H1 (cell line): ENCODE measurements around the gene SPPL3. TPM values are rescaled to one million over a fixed set of nuclear protein-coding genes. Genes with fewer than 3 reads are reported as not detected.
A peak's percentile ranks its signal among the peaks of the same experiment; 100 is the strongest.

Experiments used
- CTCF ChIA-PET: fragments of 300-600 bp; sonication (Branson Sonifier 250); formaldehyde crosslinking; loops from one replicate; lab custom pipeline; 2021; ENCODE audit not compliant: partially characterized antibody; lab: Charles Lee
- POLR2A ChIA-PET: fragments of 300-600 bp; sonication (Branson Sonifier 250); formaldehyde crosslinking; loops from one replicate; lab custom pipeline; 2021; ENCODE audit warnings: inconsistent platforms; ENCODE audit not compliant: partially characterized antibody; lab: Charles Lee
- DNase-seq, 2 experiments: peaks; one replicate each; pipeline versions ENCODE4 v3.0.0 to v3.0.0-alpha.2; 2010 to 2022; ENCODE audit warnings: low spot score in 2 of 2, low read depth in 1 of 2, mixed read lengths in 1 of 2
- FAIRE-seq: peaks from 2 replicates; lab custom pipeline; 2011; peaks lifted over from hg19 to GRCh38; lab: Jason Lieb, UNC
- H2AFZ ChIP-seq: 2 replicates; pipeline ENCODE4 v1.8.1; 2012; ENCODE audit warnings: low read length, inconsistent platforms
- H2AK5ac ChIP-seq: 2 replicates; pipeline ENCODE4 v1.6.1; 2013; ENCODE audit warnings: low read depth, low read length
- H2BK120ac ChIP-seq: replicated peaks from 2 replicates; pipeline ENCODE3; 2013; ENCODE audit warnings: low read depth, low read length, inconsistent platforms
- H2BK12ac ChIP-seq: 2 replicates; pipeline ENCODE4 v1.6.1; 2013; ENCODE audit warnings: low read depth, low read length
- H2BK15ac ChIP-seq: 2 replicates; pipeline ENCODE4 v1.6.1; 2013; ENCODE audit warnings: low read length
- H2BK20ac ChIP-seq: 2 replicates; pipeline ENCODE4 v1.6.1; 2013; ENCODE audit warnings: low read length
- H2BK5ac ChIP-seq: 2 replicates; pipeline ENCODE4 v1.6.1; 2013; ENCODE audit warnings: low read depth, low read length
- H3K14ac ChIP-seq: 2 replicates; pipeline ENCODE4 v1.6.1; 2013; ENCODE audit warnings: inconsistent platforms; ENCODE audit not compliant: insufficient read length
- H3K18ac ChIP-seq: 2 replicates; pipeline ENCODE4 v1.6.1; 2013; ENCODE audit warnings: low read length; ENCODE audit errors: extremely low read depth
- H3K23ac ChIP-seq: 2 replicates; pipeline ENCODE4 v1.6.1; 2013; ENCODE audit warnings: inconsistent platforms; ENCODE audit not compliant: insufficient read length
- H3K23me2 ChIP-seq: 2 replicates; pipeline ENCODE4 v1.6.1; 2013; ENCODE audit warnings: low read depth, low read length
- H3K27ac ChIP-seq: 2 replicates; pipeline ENCODE4 v1.6.1; 2011; ENCODE audit warnings: low read depth, low read length, inconsistent platforms
- H3K27me3 ChIP-seq, 4 experiments: replicated peaks in 1 of 4; 1 replicate in 1 of 4; 2 replicates in 3 of 4; pipeline versions ENCODE4 v1.6.1 to v1.8.1; 2011 to 2013; ENCODE audit warnings: low read length in 3 of 4, mild to moderate bottlenecking in 3 of 4, inconsistent platforms in 2 of 4, mixed read lengths in 2 of 4, moderate library complexity in 1 of 4; ENCODE audit not compliant: control insufficient read depth in 3 of 4, insufficient read depth in 3 of 4; ENCODE audit errors: extremely low read depth in 1 of 4
- H3K36me3 ChIP-seq, 4 experiments: 2 replicates each; pipeline versions ENCODE4 v1.6.1 to v1.8.1; 2011 to 2013; ENCODE audit warnings: mild to moderate bottlenecking in 4 of 4, low read length in 3 of 4, moderate library complexity in 2 of 4, control low read depth in 1 of 4, inconsistent platforms in 1 of 4; ENCODE audit not compliant: insufficient read depth in 4 of 4, control insufficient read depth in 2 of 4
- H3K4ac ChIP-seq: replicated peaks from 2 replicates; pipeline ENCODE3; 2013; ENCODE audit warnings: low read length, low read depth, mixed read lengths, inconsistent platforms; ENCODE audit not compliant: insufficient read length
- H3K4me1 ChIP-seq, 4 experiments: replicated peaks in 1 of 4; 1 replicate in 1 of 4; 2 replicates in 3 of 4; pipeline versions ENCODE4 v1.6.1 to v1.8.1; 2011 to 2013; ENCODE audit warnings: low read length in 3 of 4, inconsistent platforms in 2 of 4, mixed read lengths in 1 of 4; ENCODE audit not compliant: insufficient read depth in 4 of 4, control insufficient read depth in 3 of 4
- H3K4me2 ChIP-seq, 2 experiments: 2 replicates each; pipeline versions ENCODE4 v1.6.1 to v1.8.1; 2011 to 2013; ENCODE audit warnings: low read depth in 2 of 2, low read length in 2 of 2, control low read depth in 1 of 2, inconsistent platforms in 1 of 2, mild to moderate bottlenecking in 1 of 2; ENCODE audit not compliant: insufficient read depth in 1 of 2
- H3K4me3 ChIP-seq, 4 experiments: fragments of 200-600, 300-600 bp in 1 of 4; sonication (generic), shearing (Covaris generic), sonication (Bioruptor Twin) in 1 of 4; 2 replicates each; pipeline versions ENCODE4 v1.5.1 to v1.8.1; 2011 to 2016; ENCODE audit warnings: low read length in 4 of 4, low read depth in 3 of 4, control low read depth in 2 of 4, inconsistent platforms in 2 of 4, mild to moderate bottlenecking in 2 of 4, mixed read lengths in 1 of 4, moderate library complexity in 1 of 4; ENCODE audit not compliant: insufficient read depth in 2 of 4; ENCODE audit errors: extremely low read depth in 1 of 4
- H3K56ac ChIP-seq: replicated peaks from 2 replicates; pipeline ENCODE3; 2013; ENCODE audit warnings: low read depth, mild to moderate bottlenecking, mixed read lengths, low read length, inconsistent platforms; ENCODE audit not compliant: insufficient read length
- H3K79me1 ChIP-seq: 2 replicates; pipeline ENCODE4 v1.6.1; 2013; ENCODE audit warnings: low read depth, low read length, control low read depth
- H3K79me2 ChIP-seq, 2 experiments: 2 replicates each; pipeline versions ENCODE4 v1.6.1 to v1.8.1; 2012 to 2013; ENCODE audit warnings: low read length in 2 of 2, mild to moderate bottlenecking in 2 of 2, inconsistent platforms in 1 of 2; ENCODE audit not compliant: insufficient read depth in 2 of 2, control insufficient read depth in 1 of 2
- H3K9ac ChIP-seq, 4 experiments: replicated peaks in 1 of 4; 1 replicate in 1 of 4; 2 replicates in 3 of 4; pipeline versions ENCODE4 v1.6.1 to v1.8.1; 2011 to 2013; ENCODE audit warnings: low read depth in 3 of 4, low read length in 3 of 4, control low read depth in 2 of 4, mild to moderate bottlenecking in 2 of 4, moderate library complexity in 2 of 4, inconsistent platforms in 1 of 4; ENCODE audit errors: extremely low read depth in 1 of 4
- H3K9me3 ChIP-seq, 2 experiments: 2 replicates each; pipeline versions ENCODE4 v1.6.1 to v1.8.1; 2012 to 2013; ENCODE audit warnings: mild to moderate bottlenecking in 2 of 2, moderate library complexity in 2 of 2, control low read depth in 1 of 2, inconsistent platforms in 1 of 2, low read depth in 1 of 2, low read length in 1 of 2, mixed read lengths in 1 of 2; ENCODE audit not compliant: insufficient read depth in 2 of 2
- H4K20me1 ChIP-seq, 2 experiments: replicated peaks in 1 of 2; 2 replicates each; pipeline versions ENCODE3 to v1.8.1; 2011 to 2013; ENCODE audit warnings: inconsistent platforms in 2 of 2, low read length in 2 of 2, mild to moderate bottlenecking in 1 of 2; ENCODE audit not compliant: insufficient read depth in 2 of 2, control insufficient read depth in 1 of 2
- H4K5ac ChIP-seq: 2 replicates; pipeline ENCODE4 v1.6.1; 2013; ENCODE audit warnings: low read length, low read depth, mixed read lengths, inconsistent platforms; ENCODE audit not compliant: insufficient read length
- H4K8ac ChIP-seq: 2 replicates; pipeline ENCODE4 v1.8.0; 2013; ENCODE audit warnings: mild to moderate bottlenecking, moderate library complexity, low read length, inconsistent platforms; ENCODE audit not compliant: insufficient read depth; ENCODE audit errors: extremely low read depth
- H4K91ac ChIP-seq: replicated peaks from 2 replicates; pipeline ENCODE3; 2013; ENCODE audit warnings: low read length, mixed read lengths, inconsistent platforms; ENCODE audit not compliant: insufficient read length
- CTBP2 ChIP-seq: IDR thresholded peaks from 2 replicates; pipeline ENCODE4 v1.7.0; 2011; ENCODE audit warnings: borderline replicate concordance, mild to moderate bottlenecking, moderate library complexity, mixed read lengths, low read length; ENCODE audit not compliant: insufficient read depth, insufficient read length
- EGR1 ChIP-seq: IDR thresholded peaks from 2 replicates; pipeline ENCODE4 v1.6.1; 2011; ENCODE audit warnings: low read depth, low read length, borderline replicate concordance
- KDM4A ChIP-seq: IDR thresholded peaks from one replicate; pipeline ENCODE4 v1.7.1; 2012; ENCODE audit warnings: low read depth, mild to moderate bottlenecking, moderate library complexity, low read length, inconsistent platforms; ENCODE audit not compliant: severe bottlenecking
- RBBP5 ChIP-seq: IDR thresholded peaks from 2 replicates; pipeline ENCODE4 v1.7.1; 2012; ENCODE audit warnings: low read depth, mild to moderate bottlenecking, inconsistent platforms, low read length, moderate library complexity, borderline replicate concordance
- WGBS, 2 experiments: shearing (Covaris generic) in 1 of 2; methylation state at CpG; one replicate each; pipeline versions ENCODE4 v1.1.6 to v1.1.7; 2013 to 2015; ENCODE audit warnings: low lambda C conversion rate in 2 of 2, mixed read lengths in 2 of 2, inconsistent platforms in 1 of 2, low coverage in 1 of 2, missing lambda C conversion rate in 1 of 2; ENCODE audit not compliant: insufficient replicate concordance in 2 of 2, insufficient coverage in 1 of 2, insufficient read length in 1 of 2; ENCODE audit errors: extremely low coverage in 1 of 2, missing lambda C conversion rate in 1 of 2; 5-methylcytosine and 5-hydroxymethylcytosine counted together
- polyA plus RNA-seq, 7 experiments: library from polyadenylated mRNA; depleted of rRNA in 3 of 7; stranded (reverse) in 5 of 7; unstranded in 2 of 7; fragments of >200 nt in 5 of 7; fragments of 200-250 nt in 2 of 7; gene quantifications; 1 replicate in 5 of 7; 2 replicates in 1 of 7; 4 replicates in 1 of 7; pipeline versions ENCODE4 v1.2.1 to v1.2.3, GENCODE V29; 2011 to 2013; ENCODE audit warnings: missing spikeins in 2 of 7, mixed read lengths in 2 of 7
- total RNA-seq: library from RNA; stranded (reverse); fragmentation: NEBNext Ultra II Directional; extraction: Animal tissue kit (Norgen Biotek cat#: 25700); gene quantifications from 2 replicates; pipeline ENCODE4 v1.2.1, GENCODE V29; 2021

SPPL3 gene
- total and polyA plus RNA-seq, 2 of the 8 experiments (the other 6 are each of a cell fraction or from before 2014, with no cell fraction given): 27.3 to 48.4 TPM

DNA sequence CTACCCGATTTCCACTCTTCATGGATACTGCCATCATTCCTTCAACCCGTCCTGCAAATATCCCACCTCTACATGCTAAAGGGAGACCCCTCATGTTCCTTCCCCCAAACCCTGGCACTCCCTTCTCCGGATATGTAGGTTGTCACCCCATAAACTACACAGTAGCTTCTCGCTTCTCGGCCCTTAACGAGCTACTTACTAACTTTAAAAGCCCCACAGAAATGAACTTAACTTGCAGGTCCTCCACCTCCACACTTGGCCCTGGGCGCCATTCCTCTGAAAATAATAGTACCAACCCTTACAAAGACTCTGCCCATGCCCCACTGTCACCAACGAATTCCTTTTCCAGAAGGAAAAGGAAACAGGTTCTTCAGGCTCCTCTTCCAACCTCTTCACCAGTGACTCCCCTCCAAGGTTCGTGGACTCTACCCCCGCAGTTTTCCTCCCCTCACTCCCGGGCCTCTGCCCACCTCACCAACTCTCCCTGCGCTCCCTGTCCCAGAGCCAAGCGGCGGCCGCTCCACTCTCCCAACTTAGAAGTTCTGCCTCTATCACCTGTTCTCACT is 1.2 kb downstream of the SPPL3 start:
- Histone ChIP-seq H4K5ac (no peak overlapping the region), H2BK120ac (no peak overlapping the region), H4K20me1 (peaks cover 2 to 10% of the 10 kb centered on the region in 2 experiments), H3K79me1 (peaks cover 6% of the 10 kb centered on the region; the same call in 1 of the 2 replicates), H3K18ac (no peak overlapping the region), H3K4ac (no peak overlapping the region), H3K36me3 (no peaks in the 10 kb centered on the region; a peak in 1 of 8 replicates), H4K8ac (peak overlapping the region; percentile 48; the same call in 1 of the 2 replicates), H3K23me2 (peaks cover 11% of the 10 kb centered on the region), H3K56ac (no peak overlapping the region), H2BK20ac (no peak overlapping the region), H3K4me3 (peak overlapping the region; percentile 63 to 86 (median 76)), H3K4me1 (peaks cover 0 to 3% (median 0%) of the 10 kb centered on the region in 4 experiments; a peak in 4 of 7 replicates), H3K9me3 (no peaks in the 10 kb centered on the region), H2AK5ac (no peak overlapping the region), H2BK12ac (no peak overlapping the region), H3K9ac (peak overlapping the region in 3 of 4 experiments; percentile 65 to 81 (median 71); a peak in 4 of 7 replicates), H3K27ac (0 out of 2 replicates have a peak overlapping the region, but pooled peaks have one; percentile 82), H2BK5ac (no peak overlapping the region), H3K14ac (no peak overlapping the region), H4K91ac (no peak overlapping the region), H3K23ac (no peak overlapping the region), H3K4me2 (peak overlapping the region; percentile 85 to 92), H3K27me3 (no peaks in the 10 kb centered on the region), H3K79me2 (peaks cover 13 to 55% of the 10 kb centered on the region in 2 experiments), H2BK15ac (no peak overlapping the region), H2AFZ (no peak overlapping the region)
- 37 to 100% methylated on average over 1 to 13 of the region's 15 CpGs for WGBS, 2 experiments
- POLR2A ChIA-PET: interaction anchor here (0.6 to 2.2 kb wide), 10 partner anchors 9 to 134 kb away, joined by 3 to 6 read pairs (median 3); no protein-coding TSS in a partner anchor
- DNase-seq: no peak
- CTCF ChIA-PET: interaction anchor here (0.6 to 3.2 kb wide), 6 partner anchors 8 to 82 kb away, joined by 3 to 12 read pairs (median 6); no protein-coding TSS in a partner anchor
- TF ChIP-seq KDM4A (no peak), RBBP5 (no peak), EGR1 (no peak), CTBP2 (no peak)
- no peak for FAIRE-seq
